ENCODE data around the gene ASF1B. TPM values are rescaled to one million over a fixed set of nuclear protein-coding genes. Genes with fewer than 3 reads are reported as not detected.

Gene ASF1B
- total RNA-seq, 6 experiments from 2014 or later = 11.0 to 22.8 (median 18.6) TPM

DNA sequence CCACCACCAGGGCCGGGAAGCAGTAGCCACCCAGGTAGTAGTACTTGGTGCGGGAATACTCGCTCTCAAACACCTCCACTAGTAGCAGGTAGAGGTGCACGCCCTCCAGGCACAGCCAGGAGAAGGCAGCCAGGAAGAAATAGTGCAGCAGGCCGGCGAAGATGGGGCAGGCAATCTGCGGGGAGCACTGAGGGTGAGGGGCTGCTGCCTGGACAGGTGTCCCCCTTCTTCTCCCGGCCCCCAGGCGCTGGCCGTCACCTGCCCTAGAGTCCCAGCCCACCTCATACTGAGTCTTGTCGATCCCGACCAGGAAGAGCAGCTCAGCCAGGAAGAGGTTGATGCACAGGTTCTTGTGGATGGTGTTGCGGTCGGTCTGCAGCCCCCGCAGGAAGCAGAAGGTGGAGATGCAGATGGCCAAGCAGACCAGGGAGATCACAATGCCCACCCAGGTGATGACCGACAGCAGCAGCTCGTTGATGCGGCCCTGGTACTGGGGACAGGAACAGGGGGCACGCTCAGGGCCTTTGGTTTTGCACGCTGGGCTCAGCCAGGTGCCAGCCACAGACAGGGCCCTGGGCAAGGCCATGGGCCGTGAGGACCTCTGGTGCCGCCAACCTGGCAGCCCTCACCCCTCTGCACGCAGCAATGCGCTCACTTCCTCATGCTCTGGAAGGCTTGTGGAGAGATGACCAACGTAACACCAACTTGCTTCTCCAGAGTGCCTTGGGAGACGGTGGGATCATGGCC is 20.8 kb upstream of the ASF1B start:
- Mint-ChIP-seq H3K36me3 (ENCODE audit: low read depth) (no peaks in the 10 kb centered on the region; the same call in 1 of the 2 replicates), H3K27me3 (ENCODE audit: insufficient read depth) (peaks cover 2% of the 10 kb centered on the region), H3K4me3 (no peak overlapping the region), H3K9me3 (no peaks in the 10 kb centered on the region), H3K27ac (no peak overlapping the region), H3K4me1 (ENCODE audit: low read depth) (no peaks in the 10 kb centered on the region)
- no peak for DNase-seq
- no peak for TF ChIP-seq CTCF (IDR thresholded peaks at IDR 0.05)

GRCh38 chr19:14156122-14156521 is 19.7 kb upstream of the ASF1B start:
- H3K4me3 Mint-ChIP-seq = no peak overlapping the region
- no peaks in the 10 kb centered on the region for H3K4me1 Mint-ChIP-seq (ENCODE audit: low read depth)
- DNase-seq = no peak

GRCh38 chr19:14155371-14155770 is 19.0 kb upstream of the ASF1B start:
- Mint-ChIP-seq H3K36me3 (ENCODE audit: low read depth) (no peaks in the 10 kb centered on the region; the same call in 1 of the 2 replicates), H3K9me3 (no peaks in the 10 kb centered on the region), H3K27me3 (ENCODE audit: insufficient read depth) (peaks cover 2% of the 10 kb centered on the region), H3K27ac (no peak overlapping the region), H3K4me1 (ENCODE audit: low read depth) (no peaks in the 10 kb centered on the region), H3K4me3 (no peak overlapping the region)
- no peak for DNase-seq
- no peak for TF ChIP-seq CTCF (IDR thresholded peaks at IDR 0.05)

More at GRCh38 chr19:14156122-14156521, 19.7 kb upstream of the ASF1B start:
- Mint-ChIP-seq H3K36me3 (ENCODE audit: low read depth) (no peaks in the 10 kb centered on the region; the same call in 1 of the 2 replicates), H3K27me3 (ENCODE audit: insufficient read depth) (peaks cover 2% of the 10 kb centered on the region), H3K9me3 (no peaks in the 10 kb centered on the region), H3K27ac (no peak overlapping the region)
- no peak for TF ChIP-seq CTCF (IDR thresholded peaks at IDR 0.05)

DNA sequence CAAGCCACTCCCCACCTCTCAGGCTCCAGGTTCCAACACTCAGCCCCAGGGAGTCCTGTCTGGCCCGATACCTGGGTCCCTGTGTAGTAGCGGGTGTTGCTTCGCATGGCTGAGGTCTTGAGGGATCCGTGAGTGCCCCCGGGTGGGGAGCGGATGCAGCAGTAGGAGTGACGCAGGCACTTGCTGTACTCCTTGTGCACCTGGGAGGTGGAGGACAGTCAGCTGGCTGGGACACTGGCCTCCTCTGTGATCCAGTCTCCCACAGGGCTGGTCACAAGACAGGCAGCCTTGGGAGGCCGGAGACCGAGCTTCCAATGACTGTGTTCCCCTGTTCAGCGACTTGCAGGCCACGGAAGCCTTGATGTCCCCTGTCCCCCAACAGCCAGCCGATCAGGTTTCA is 16.3 kb upstream of the ASF1B start:
- Mint-ChIP-seq H3K9me3 (no peaks in the 10 kb centered on the region), H3K4me1 (ENCODE audit: low read depth) (peaks cover 17% of the 10 kb centered on the region), H3K36me3 (ENCODE audit: low read depth) (no peaks in the 10 kb centered on the region; the same call in 1 of the 2 replicates), H3K27ac (no peak overlapping the region), H3K27me3 (ENCODE audit: insufficient read depth) (peaks cover 3% of the 10 kb centered on the region), H3K4me3 (no peak overlapping the region)
- no peak for TF ChIP-seq CTCF (IDR thresholded peaks at IDR 0.05)
- DNase-seq = no peak

- DNase-seq = no peak
- no peak for TF ChIP-seq CTCF (IDR thresholded peaks at IDR 0.05)
- Mint-ChIP-seq H3K27me3 (ENCODE audit: insufficient read depth) (peaks cover 3% of the 10 kb centered on the region), H3K4me1 (ENCODE audit: low read depth) (peaks cover 33% of the 10 kb centered on the region), H3K9me3 (no peaks in the 10 kb centered on the region), H3K36me3 (ENCODE audit: low read depth) (no peaks in the 10 kb centered on the region), H3K27ac (no peak overlapping the region), H3K4me3 (no peak overlapping the region)
Measured at GRCh38 chr19:14150770-14151661, 14.6 kb upstream of the ASF1B start.
